HepG2 (cell line): ENCODE measurements around the gene ADAMTSL4. TPM values are rescaled to one million over a fixed set of nuclear protein-coding genes. Genes with fewer than 3 reads are reported as not detected.

ENCODE experiments used
- ATAC-seq: fragments of 200-7000 bp; cut with Tn5 transposase; 3 replicates; pipeline ENCODE4 v1.9.1; 2020; ENCODE audit warnings: mild to moderate bottlenecking, moderate library complexity
- BruUV-seq: library from RNA; stranded (reverse); fragments of 400-500 nt; replicated peaks from 2 replicates; lab custom pipeline; 2021; lab: Mats Ljungman, UMichigan
- CTCF ChIA-PET: fragments of 300-600 bp; formaldehyde crosslinking; extraction: SDS; loops from one replicate; lab custom pipeline; 2021; ENCODE audit warnings: low total read pairs, inconsistent platforms, low intra/inter-chr PET ratio; lab: Yijun Ruan, JAX
- POLR2A ChIA-PET: fragments of 350-600 bp; sonication (Branson Sonifier 250); formaldehyde crosslinking; loops from one replicate; lab custom pipeline; 2020; ENCODE audit warnings: antibody characterized with exemption, inconsistent platforms; lab: Yijun Ruan, JAX
- DNase-seq: peaks from one replicate; pipeline ENCODE4 v3.0.0-alpha.2; 2015; ENCODE audit warnings: low spot score
- FAIRE-seq: peaks from 3 replicates; lab custom pipeline; 2011; peaks lifted over from hg19 to GRCh38; lab: Jason Lieb, UNC
- H2AFZ ChIP-seq: one replicate; pipeline ENCODE4 v1.6.1; 2011; ENCODE audit warnings: low read length, inconsistent platforms
- H3K27ac ChIP-seq: fragments of 300-600 bp; 3 replicates; pipeline ENCODE4 v1.8.0; 2011; ENCODE audit warnings: mixed run types, mild to moderate bottlenecking, mixed read lengths, low read length, inconsistent platforms; ENCODE audit not compliant: insufficient read depth; ENCODE audit errors: extremely low read length
- H3K27me3 ChIP-seq, 2 experiments: fragments of 200-600 bp in 1 of 2; 2 replicates in 1 of 2; 3 replicates in 1 of 2; pipeline versions ENCODE4 v1.6.0 to v1.8.0; 2011; ENCODE audit warnings: low read length in 2 of 2, mild to moderate bottlenecking in 2 of 2, moderate library complexity in 2 of 2, inconsistent platforms in 1 of 2; ENCODE audit not compliant: insufficient read depth in 2 of 2, control insufficient read depth in 1 of 2
- H3K36me3 ChIP-seq, 2 experiments: fragments of 200-600 bp in 1 of 2; replicated peaks in 1 of 2; 2 replicates in 1 of 2; 3 replicates in 1 of 2; pipeline versions ENCODE4 v1.5.1 to v1.8.0; 2011; ENCODE audit warnings: low read length in 2 of 2, inconsistent platforms in 1 of 2; ENCODE audit not compliant: insufficient read depth in 2 of 2, control insufficient read depth in 1 of 2
- H3K4me1 ChIP-seq: 2 replicates; pipeline ENCODE4 v1.5.1; 2012; ENCODE audit warnings: low read length, inconsistent platforms; ENCODE audit not compliant: insufficient read depth
- H3K4me2 ChIP-seq: 2 replicates; pipeline ENCODE4 v1.6.0; 2011; ENCODE audit warnings: low read depth, low read length, inconsistent platforms
- H3K4me3 ChIP-seq, 3 experiments: fragments of 200-600 bp in 1 of 3; sonication (generic), shearing (Covaris generic) in 1 of 3; replicated peaks in 1 of 3; 2 replicates each; pipeline ENCODE4 v1.5.1; 2011 to 2016; ENCODE audit warnings: low read length in 3 of 3, inconsistent platforms in 2 of 3, low read depth in 2 of 3, mild to moderate bottlenecking in 2 of 3, control low read depth in 1 of 3, mixed read lengths in 1 of 3; ENCODE audit not compliant: insufficient read depth in 1 of 3
- H3K79me2 ChIP-seq: one replicate; pipeline ENCODE4 v1.6.1; 2011; ENCODE audit warnings: low read length, inconsistent platforms; ENCODE audit not compliant: insufficient read depth
- H3K9ac ChIP-seq: 2 replicates; pipeline ENCODE4 v1.6.0; 2011; ENCODE audit warnings: mild to moderate bottlenecking, low read depth, low read length, inconsistent platforms; ENCODE audit not compliant: insufficient read depth
- H3K9me3 ChIP-seq: 2 replicates; pipeline ENCODE4 v1.5.1; 2012; ENCODE audit warnings: mild to moderate bottlenecking, low read length
- H4K20me1 ChIP-seq: 2 replicates; pipeline ENCODE4 v1.6.0; 2011; ENCODE audit warnings: inconsistent platforms, mild to moderate bottlenecking, low read length, moderate library complexity; ENCODE audit not compliant: insufficient read depth
- ARNTL ChIP-seq: sonication (generic); formaldehyde crosslinking; IDR thresholded peaks from 2 replicates; pipeline ENCODE4 v1.4.0; 2020; ENCODE audit warnings: mild to moderate bottlenecking, missing genetic modification reagents
- CCDC6 ChIP-seq: sonication (generic); formaldehyde crosslinking; IDR thresholded peaks from 2 replicates; pipeline ENCODE4 v1.8.1; 2022; ENCODE audit warnings: mild to moderate bottlenecking, missing genetic modification reagents, moderate library complexity
- DBP ChIP-seq: sonication (generic); formaldehyde crosslinking; IDR thresholded peaks from 2 replicates; pipeline ENCODE4 v1.4.0; 2020; ENCODE audit warnings: missing genetic modification reagents; ENCODE audit errors: not compliant biosample characterization
- GTF2F1 ChIP-seq: fragments of 150-350 bp; IDR thresholded peaks from 2 replicates; pipeline ENCODE4 v1.6.1; 2014; ENCODE audit warnings: low read length
- JUND ChIP-seq: sonication (generic); formaldehyde crosslinking; IDR thresholded peaks from 2 replicates; pipeline ENCODE4 v1.8.0; 2022; ENCODE audit warnings: mild to moderate bottlenecking, missing genetic modification reagents
- MED13 ChIP-seq: sonication (generic); formaldehyde crosslinking; IDR thresholded peaks from 2 replicates; pipeline ENCODE4 v1.5.0; 2020; ENCODE audit warnings: missing genetic modification reagents
- NR2F6 ChIP-seq, 2 experiments: IDR thresholded peaks; 2 replicates each; pipeline ENCODE4 v1.6.1; 2016; ENCODE audit warnings: antibody characterized with exemption in 1 of 2, mild to moderate bottlenecking in 1 of 2
- PCBP2 ChIP-seq: fragments of 200-400 bp; formaldehyde crosslinking; optimal IDR thresholded peaks from 2 replicates; pipeline ENCODE3; 2018; ENCODE audit warnings: low read length, low read depth; ENCODE audit not compliant: poor library complexity, severe bottlenecking
- PHF20 ChIP-seq: sonication (generic); formaldehyde crosslinking; IDR thresholded peaks from 2 replicates; pipeline ENCODE4 v1.5.0; 2020; ENCODE audit warnings: mild to moderate bottlenecking, missing genetic modification reagents
- SALL1 ChIP-seq: sonication (generic); formaldehyde crosslinking; IDR thresholded peaks from 2 replicates; pipeline ENCODE4 v1.8.0; 2022; ENCODE audit warnings: mild to moderate bottlenecking, missing genetic modification reagents
- SNAPC2 ChIP-seq: sonication (generic); formaldehyde crosslinking; IDR thresholded peaks from 2 replicates; pipeline ENCODE4 v1.8.1; 2022; ENCODE audit warnings: mild to moderate bottlenecking, missing genetic modification reagents
- SOX6 ChIP-seq, 2 experiments: fragments of 450-650 bp in 1 of 2; sonication (generic) in 1 of 2; formaldehyde crosslinking in 1 of 2; IDR thresholded peaks; 2 replicates each; pipeline versions ENCODE4 v1.4.0 to v1.6.1; 2017 to 2020; ENCODE audit warnings: antibody characterized with exemption in 1 of 2, mild to moderate bottlenecking in 1 of 2, missing genetic modification reagents in 1 of 2
- ZNF282 ChIP-seq: fragments of 450-650 bp; IDR thresholded peaks from 2 replicates; pipeline ENCODE4 v1.6.1; 2018; ENCODE audit not compliant: partially characterized antibody
- ZNF350 ChIP-seq: sonication (generic); formaldehyde crosslinking; IDR thresholded peaks from 2 replicates; pipeline ENCODE4 v1.4.0; 2020; ENCODE audit warnings: mild to moderate bottlenecking, low read depth, missing genetic modification reagents, borderline replicate concordance
- ZNF512 ChIP-seq: sonication (generic); formaldehyde crosslinking; IDR thresholded peaks from 2 replicates; pipeline ENCODE4 v1.4.0; 2020; ENCODE audit warnings: mild to moderate bottlenecking, missing genetic modification reagents
- ZNF7 ChIP-seq: IDR thresholded peaks from 2 replicates; pipeline ENCODE4 v1.6.1; 2016; ENCODE audit warnings: missing biosample characterization, missing genetic modification reagents
- ZNF747 ChIP-seq: sonication (generic); formaldehyde crosslinking; IDR thresholded peaks from 2 replicates; pipeline ENCODE4 v1.8.1; 2023; ENCODE audit warnings: missing genetic modification reagents, mild to moderate bottlenecking, borderline replicate concordance
- ZNF777 ChIP-seq: sonication (generic); formaldehyde crosslinking; IDR thresholded peaks from 2 replicates; pipeline ENCODE4 v1.4.0; 2020; ENCODE audit warnings: missing genetic modification reagents
- ZSCAN29 ChIP-seq: sonication (generic); formaldehyde crosslinking; conservative IDR thresholded peaks from 2 replicates; pipeline ENCODE4 v1.4.0; 2020; ENCODE audit warnings: mild to moderate bottlenecking, missing genetic modification reagents
- ZSCAN31 ChIP-seq: sonication (generic); formaldehyde crosslinking; IDR thresholded peaks from 2 replicates; pipeline ENCODE4 v1.5.0; 2020; ENCODE audit warnings: low read depth, mild to moderate bottlenecking, missing genetic modification reagents
- WGBS: methylation state at CpG from one replicate; pipeline ENCODE4 v1.1.6; 2017; ENCODE audit warnings: low lambda C conversion rate; 5-methylcytosine and 5-hydroxymethylcytosine counted together
- in situ Hi-C: cut with HindIII; loops from 2 replicates; pipeline ENCODE4 v1.10.0; 2017; ENCODE audit warnings: low pct_unique_long_range_greater_than_20kb; ENCODE audit not compliant: extremely low pct_ligation_motif_present
- intact Hi-C: fragments of 100-400 bp; cut with micrococcal nuclease; formaldehyde crosslinking; loops from one replicate; pipeline ENCODE4 v1.10.0; 2022; ENCODE audit not compliant: unreplicated experiment
- polyA plus RNA-seq, 8 experiments: library from polyadenylated mRNA; depleted of rRNA in 3 of 8; stranded (reverse) in 7 of 8; unstranded in 1 of 8; fragments of >200 nt; fragmentation: Illumina TruSeq in 4 of 8; extraction: Trizol in 4 of 8; gene quantifications; 2 replicates each; pipeline versions ENCODE4 v1.2.1 to v1.2.3, GENCODE V29; 2011 to 2016; ENCODE audit warnings: low read depth in 4 of 8, missing spikeins in 1 of 8, mixed read lengths in 1 of 8; ENCODE audit not compliant: insufficient read depth in 1 of 8
- total RNA-seq, 5 experiments: library from RNA; depleted of rRNA; stranded (reverse); fragments of >200 nt; fragmentation: Illumina TruSeq; extraction: Trizol; gene quantifications; 2 replicates each; pipeline ENCODE4 v1.2.3, GENCODE V29; 2016; ENCODE audit warnings: low read depth in 1 of 5

Gene ADAMTSL4
- total and polyA plus RNA-seq, 2 of the 13 experiments (the other 11 are each of a cell fraction or from before 2014, with no cell fraction given), result 3.9 to 16.4 TPM

DNA sequence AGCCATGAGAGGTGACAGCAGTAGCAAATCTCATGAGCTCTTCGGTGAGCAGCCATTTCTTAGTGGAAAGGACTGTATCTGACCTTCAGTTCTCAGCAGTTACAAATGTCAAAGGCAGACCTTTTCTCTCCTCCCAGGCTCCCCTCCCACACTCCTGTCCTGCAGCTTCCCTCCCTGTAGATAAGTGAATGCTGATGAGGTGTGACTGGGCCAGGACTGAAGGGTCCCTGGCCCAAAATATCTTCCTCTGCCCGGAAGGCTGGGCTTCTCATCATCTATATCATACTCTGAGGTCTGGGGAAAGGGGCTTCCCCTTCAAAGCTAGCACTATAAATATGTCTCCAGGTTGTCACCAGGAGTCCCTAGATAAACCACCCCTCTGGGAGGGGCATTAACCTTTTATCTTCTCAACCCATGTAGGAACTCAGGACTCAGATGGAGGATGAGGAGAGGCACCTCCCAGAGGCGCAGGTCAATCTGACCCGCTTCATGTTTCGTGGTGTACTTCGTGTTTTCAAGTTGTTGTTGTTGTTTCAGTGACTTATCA lies 3.6 kb upstream of the ADAMTSL4 start:
- TF ChIP-seq JUND (CRISPR knock-in tag) (no peak), DBP (CRISPR knock-in tag) (no peak), ZNF777 (CRISPR knock-in tag) (no peak), SOX6 (IDR thresholded peaks at IDR 0.05) (no peak), SOX6 (CRISPR knock-in tag; IDR thresholded peaks at IDR 0.05) (no peak), ZNF350 (CRISPR knock-in tag) (no peak), ZNF512 (CRISPR knock-in tag) (no peak), CCDC6 (CRISPR knock-in tag) (no peak), ZSCAN31 (CRISPR knock-in tag) (no peak), MED13 (CRISPR knock-in tag) (no peak), PHF20 (CRISPR knock-in tag) (no peak), ZNF747 (CRISPR knock-in tag) (no peak), SNAPC2 (CRISPR knock-in tag) (no peak), ZNF282 (no peak), NR2F6 (IDR thresholded peaks at IDR 0.05) (no peak), NR2F6 (CRISPR knock-in tag; IDR thresholded peaks at IDR 0.05) (no peak), ZSCAN29 (CRISPR knock-in tag) (no peak), GTF2F1 (no peak), PCBP2 (no peak), SALL1 (CRISPR knock-in tag) (no peak), ARNTL (CRISPR knock-in tag) (no peak), ZNF7 (no peak)
- in situ Hi-C loops (no loop called here), intact Hi-C loops (no loop called here)
- Histone ChIP-seq H3K27me3 (no peaks in the 10 kb centered on the region; a peak in 1 of 5 replicates), H3K79me2 (no peaks in the 10 kb centered on the region), H3K27ac (no peak overlapping the region), H2AFZ (no peak overlapping the region), H3K9ac (no peak overlapping the region), H4K20me1 (no peaks in the 10 kb centered on the region), H3K4me3 (no peak overlapping the region), H3K9me3 (no peaks in the 10 kb centered on the region), H3K4me2 (no peak overlapping the region), H3K4me1 (peaks cover 42% of the 10 kb centered on the region), H3K36me3 (no peaks in the 10 kb centered on the region)
- ATAC-seq, result no peak
- 73% methylated on average over 6 of the region's 6 CpGs for WGBS
- DNase-seq, result no peak
- FAIRE-seq, result no peak
- ChIA-PET POLR2A (interaction anchor here (0.7 kb wide), 1 partner anchor 13 kb away, joined by 3 read pairs; no protein-coding TSS in a partner anchor), CTCF (no interaction called here)
- BruUV-seq, result no TSS peak
